ENCODE results near the gene OMA1.

DNA sequence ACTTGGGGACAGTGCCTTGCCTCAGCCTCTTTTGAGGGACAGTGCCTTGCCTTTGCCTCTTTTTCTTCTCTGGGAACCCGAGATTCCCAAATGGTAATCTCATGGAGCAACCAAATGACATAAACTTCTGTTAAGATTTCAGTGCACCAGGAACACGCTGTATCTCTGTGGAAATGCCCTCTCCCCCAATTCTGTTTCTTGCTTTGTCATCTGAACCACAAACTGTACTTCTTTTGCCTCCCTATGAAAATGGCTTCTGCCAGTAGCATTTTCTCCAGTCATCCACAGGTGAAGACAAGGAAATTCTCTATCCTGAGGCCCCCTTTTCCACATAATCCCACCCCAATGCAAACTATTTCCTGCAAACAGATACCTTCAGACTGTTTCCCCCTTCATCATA lies 66.3 kb downstream of the OMA1 start:
- TF ChIP-seq CTCF (conservative IDR thresholded peaks at IDR 0.05; ENCODE audit: low read depth, low read length) (no peak), POLR2A (IDR thresholded peaks at IDR 0.05; ENCODE audit: low read depth, low read length) (no peak), ELK1 (IDR thresholded peaks at IDR 0.05; ENCODE audit: borderline replicate concordance, low read depth, low read length) (no peak)

Measured in IMR-90 (cell line).